GM21360 (cell line): ENCODE data around the gene PLAGL1.
"Not testable (repeated sequence)": the region's sequence is repeated elsewhere in the genome, so short reads cannot be mapped to it uniquely, and the experiment has no call there.

ENCODE experiments used
- ATAC-seq: cut with Tn5 transposase; IDR thresholded peaks from one replicate; pipeline ENCODE4 v1.9.1; 2021; ENCODE audit warnings: mild to moderate bottlenecking, moderate library complexity; ENCODE audit not compliant: unreplicated experiment

The PLAGL1 gene

GRCh38 chr6:143941852-143942627 is 66.0 kb downstream of the PLAGL1 start:
- peak; percentile 54 for ATAC-seq

GRCh38 chr6:143940011-143940597 is 68.0 kb downstream of the PLAGL1 start:
- peak; percentile 98 for ATAC-seq

GRCh38 chr6:143939364-143939763 is 68.7 kb downstream of the PLAGL1 start:
- ATAC-seq: no peak

DNA sequence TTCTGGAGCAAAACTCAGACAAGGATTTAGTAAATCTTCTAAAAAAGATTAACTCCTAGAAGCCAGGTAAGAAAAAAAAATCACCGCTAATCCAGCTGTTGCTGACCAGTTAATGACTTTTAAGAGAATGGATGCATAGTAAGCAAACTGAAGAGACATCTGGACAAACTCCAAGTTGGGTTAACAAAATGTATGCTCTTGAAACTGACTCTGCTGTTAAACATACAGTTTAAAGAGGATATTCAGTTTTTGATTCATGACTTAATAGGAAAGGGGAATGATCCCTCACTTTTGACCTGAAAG is 70.4 kb downstream of the PLAGL1 start:
- no peak for ATAC-seq

DNA sequence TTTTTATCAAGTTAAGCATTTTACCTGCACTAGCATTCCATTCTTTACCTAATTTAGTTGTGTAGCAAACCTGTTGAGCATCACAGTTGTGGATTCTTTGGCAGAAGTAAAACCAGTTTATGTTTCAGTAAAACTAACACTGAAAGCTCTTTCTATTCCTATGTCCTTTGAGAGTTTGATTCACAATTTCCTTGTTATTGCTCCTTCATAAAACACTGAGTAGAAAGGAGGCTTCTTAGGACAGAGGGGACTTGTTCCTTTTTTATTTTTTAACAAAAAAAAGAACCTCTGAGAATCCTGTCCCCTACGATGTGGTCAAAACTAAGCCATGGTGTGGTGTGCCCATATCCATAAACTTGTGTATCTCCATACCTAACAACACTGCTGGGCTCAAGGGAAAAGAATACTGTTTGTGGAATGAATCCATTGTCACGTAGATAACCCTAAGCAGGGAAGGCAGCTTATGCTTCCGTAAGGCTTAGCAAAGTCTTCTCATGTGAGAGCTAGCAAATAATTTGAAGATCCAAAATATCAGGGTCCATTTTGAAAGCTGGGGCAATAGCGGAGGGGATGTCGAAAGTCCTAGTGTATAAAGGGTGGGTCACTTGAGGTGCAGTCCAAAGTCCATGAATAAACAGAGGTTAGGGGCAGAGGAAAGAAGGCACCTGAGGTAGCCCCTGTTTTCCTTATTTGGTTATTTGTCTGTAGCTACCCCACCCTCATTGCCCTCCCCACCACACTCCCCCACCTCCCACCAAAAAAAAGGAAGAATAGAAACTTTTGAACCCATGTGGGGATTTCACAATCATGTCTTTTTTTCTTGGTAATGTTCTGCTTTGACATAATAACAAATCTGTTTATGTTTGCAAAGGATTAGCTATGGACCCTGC is 71.0 kb downstream of the PLAGL1 start:
- no peak for ATAC-seq

DNA sequence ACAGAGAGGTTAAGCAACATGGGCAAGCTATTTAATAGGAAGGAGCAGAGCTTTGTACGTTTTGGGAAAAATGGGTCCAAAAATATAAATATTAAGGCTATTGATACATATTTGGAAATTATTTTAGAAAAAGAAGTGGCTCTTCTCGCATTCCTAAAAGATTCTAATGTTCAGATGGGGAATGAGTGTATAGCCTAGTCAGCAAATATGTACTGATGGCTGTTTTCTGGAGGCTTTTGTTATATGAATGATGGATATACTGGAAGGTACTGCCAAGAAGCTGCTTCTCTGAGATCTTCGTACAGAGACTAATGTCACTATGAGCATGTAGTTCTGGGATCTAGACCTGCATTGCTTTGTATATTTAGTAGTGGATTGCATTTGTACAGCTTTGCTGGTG is 71.7 kb downstream of the PLAGL1 start:
- ATAC-seq: no peak

GRCh38 chr6:143934867-143935266 is 73.2 kb downstream of the PLAGL1 start:
- ATAC-seq: no peak

DNA sequence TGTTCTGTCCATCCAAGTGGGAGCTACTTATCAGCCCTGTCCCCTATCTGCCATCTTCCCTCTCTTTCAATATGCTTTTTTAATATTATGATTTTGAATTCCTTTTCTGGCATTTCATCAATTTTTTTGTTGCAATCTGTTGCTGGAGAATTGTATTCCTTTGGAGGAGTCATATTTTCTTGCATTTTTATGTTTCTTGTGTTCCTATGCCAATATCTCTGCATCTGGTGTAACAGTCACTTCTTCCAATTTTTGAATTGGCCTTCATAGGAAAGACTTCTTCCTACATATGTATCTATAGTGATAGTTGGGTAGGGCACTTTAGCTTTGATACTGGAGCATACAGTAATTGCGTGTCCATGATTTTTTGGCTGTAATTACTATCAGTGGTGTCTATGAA is 73.7 kb downstream of the PLAGL1 start:
- no peak for ATAC-seq

DNA sequence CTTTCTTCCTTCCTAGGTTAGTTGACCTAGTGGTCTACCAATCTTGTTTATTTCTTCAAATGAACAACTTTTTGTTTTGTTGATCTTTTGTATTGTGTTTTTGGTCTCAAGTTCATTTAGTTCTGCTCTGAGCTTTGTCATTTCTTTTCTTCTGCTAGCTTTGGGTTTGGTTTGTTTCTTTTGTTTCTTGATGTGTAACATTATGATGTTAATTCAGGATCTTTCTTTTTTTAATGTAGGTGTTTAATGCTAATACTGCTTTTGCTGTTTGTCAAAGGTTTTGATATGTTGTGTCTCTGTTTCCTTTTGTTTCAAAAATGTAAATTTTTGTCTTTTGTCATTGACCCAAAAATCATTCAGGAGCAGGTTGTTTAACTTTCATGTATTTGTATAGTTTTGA is 78.1 kb downstream of the PLAGL1 start:
- ATAC-seq: no peak

- ATAC-seq: no peak
These were observed 79.2 kb downstream of the PLAGL1 start for GRCh38 chr6:143928853-143929252.

GRCh38 chr6:143917026-143917425 is 91.0 kb downstream of the PLAGL1 start:
- not testable (repeated sequence) for ATAC-seq

- no peak for ATAC-seq
These were observed 95.4 kb downstream of the PLAGL1 start for GRCh38 chr6:143912671-143913070.

GRCh38 chr6:143911028-143911427 is 97.0 kb downstream of the PLAGL1 start:
- no peak for ATAC-seq

DNA sequence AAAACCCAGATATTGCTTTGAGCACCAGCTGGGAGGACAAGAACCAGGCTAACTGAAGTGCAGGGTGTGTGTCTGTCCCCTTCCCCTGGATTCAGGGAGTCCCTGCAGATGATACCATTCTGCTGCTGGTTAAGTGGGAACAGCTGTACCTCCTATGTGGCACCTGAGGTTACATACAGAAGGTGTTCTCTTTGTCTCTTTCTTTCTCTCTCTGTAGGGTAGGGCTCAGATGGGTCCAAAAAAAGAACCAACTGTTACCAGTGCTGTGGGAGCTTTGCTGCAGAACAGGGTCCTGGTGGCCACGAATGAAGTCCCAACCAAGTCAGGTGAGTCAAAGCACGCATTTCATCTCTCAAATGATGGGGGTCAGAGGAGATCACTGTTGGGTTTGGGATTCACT is 105.2 kb downstream of the PLAGL1 start:
- no peak for ATAC-seq

GRCh38 chr6:143901885-143902750 is 105.9 kb downstream of the PLAGL1 start:
- ATAC-seq: peak; percentile 97

GRCh38 chr6:143900358-143900757 is 107.7 kb downstream of the PLAGL1 start:
- ATAC-seq: no peak

- ATAC-seq: no peak
These were observed 111.8 kb downstream of the PLAGL1 start for GRCh38 chr6:143896126-143896860.

GRCh38 chr6:143894655-143895054 is 113.4 kb downstream of the PLAGL1 start:
- ATAC-seq: no peak
